Muscle layer of colon (tissue), 2 donors: ENCODE results near the gene C6orf52.
"Not testable (repeated sequence)": the region's sequence is repeated elsewhere in the genome, so short reads cannot be mapped to it uniquely, and the experiment has no call there.

ENCODE experiments used
- H3K27ac ChIP-seq: one replicate; pipeline ENCODE4 v1.7.0; 2013; ENCODE audit warnings: low read depth, mild to moderate bottlenecking, low read length, moderate library complexity
- H3K27me3 ChIP-seq, 2 donors: one replicate each; pipeline ENCODE4 v1.7.0; 2013; ENCODE audit warnings: low read length in 2 of 2, mild to moderate bottlenecking in 2 of 2; ENCODE audit not compliant: insufficient read depth in 2 of 2, control insufficient read depth in 1 of 2
- H3K36me3 ChIP-seq: one replicate; pipeline ENCODE4 v1.7.0; 2013; ENCODE audit warnings: mild to moderate bottlenecking, low read length; ENCODE audit not compliant: insufficient read depth
- H3K4me1 ChIP-seq: one replicate; pipeline ENCODE4 v1.7.0; 2013; ENCODE audit warnings: mild to moderate bottlenecking, low read length; ENCODE audit not compliant: insufficient read depth
- H3K4me3 ChIP-seq, 2 donors: one replicate each; pipeline ENCODE4 v1.7.0; 2013; ENCODE audit warnings: low read length in 2 of 2, low read depth in 1 of 2, mild to moderate bottlenecking in 1 of 2, moderate library complexity in 1 of 2
- H3K9ac ChIP-seq: one replicate; pipeline ENCODE4 v1.7.0; 2013; ENCODE audit warnings: low read length
- H3K9me3 ChIP-seq: one replicate; pipeline ENCODE4 v1.7.0; 2013; ENCODE audit warnings: mild to moderate bottlenecking, low read length
- donor health status: abdominal sarcoma.
- donor health status: Adenocarcinoma of cecum.

C6orf52 gene

GRCh38 chr6:10668126-10668917 lies 26.1 kb downstream of the C6orf52 start:
- no peak overlapping the region for H3K4me3 ChIP-seq
- no peaks in the 10 kb centered on the region for H3K9me3 ChIP-seq
- H3K27me3 ChIP-seq: peaks cover 0 to 4% of the 10 kb centered on the region in 2 donors
- H3K27ac ChIP-seq: no peak overlapping the region
- no peaks in the 10 kb centered on the region for H3K4me1 ChIP-seq
- H3K9ac ChIP-seq: no peak overlapping the region
- no peaks in the 10 kb centered on the region for H3K36me3 ChIP-seq

GRCh38 chr6:10665595-10665994 lies 28.8 kb downstream of the C6orf52 start:
- not testable (repeated sequence) for H3K36me3 ChIP-seq, H3K4me3 ChIP-seq, H3K27me3 ChIP-seq, H3K9me3 ChIP-seq, H3K27ac ChIP-seq, H3K9ac ChIP-seq, H3K4me1 ChIP-seq

GRCh38 chr6:10662742-10663141 lies 31.7 kb downstream of the C6orf52 start:
- Histone ChIP-seq H3K4me3 (no peak overlapping the region), H3K4me1 (no peaks in the 10 kb centered on the region), H3K9me3 (no peaks in the 10 kb centered on the region), H3K27me3 (no peaks in the 10 kb centered on the region), H3K9ac (no peak overlapping the region), H3K27ac (no peak overlapping the region), H3K36me3 (no peaks in the 10 kb centered on the region)

GRCh38 chr6:10662207-10662606 lies 32.2 kb downstream of the C6orf52 start:
- H3K36me3 ChIP-seq: no peaks in the 10 kb centered on the region

GRCh38 chr6:10660431-10661191 lies 33.8 kb downstream of the C6orf52 start:
- not testable (repeated sequence) for H3K4me1 ChIP-seq, H3K4me3 ChIP-seq, H3K9me3 ChIP-seq, H3K9ac ChIP-seq, H3K36me3 ChIP-seq, H3K27me3 ChIP-seq, H3K27ac ChIP-seq

More at GRCh38 chr6:10662207-10662606, 32.2 kb downstream of the C6orf52 start:
- H3K4me1 ChIP-seq: no peaks in the 10 kb centered on the region
- no peak overlapping the region for H3K27ac ChIP-seq
- no peaks in the 10 kb centered on the region for H3K9me3 ChIP-seq
- H3K9ac ChIP-seq: no peak overlapping the region
- H3K27me3 ChIP-seq: no peaks in the 10 kb centered on the region
- no peak overlapping the region for H3K4me3 ChIP-seq

GRCh38 chr6:10659699-10660348 lies 34.6 kb downstream of the C6orf52 start:
- H3K36me3 ChIP-seq: no peaks in the 10 kb centered on the region
- H3K9ac ChIP-seq: no peak overlapping the region
- H3K4me3 ChIP-seq: no peak overlapping the region

GRCh38 chr6:10658910-10659698 lies 35.3 kb downstream of the C6orf52 start:
- Histone ChIP-seq H3K4me3 (no peak overlapping the region), H3K9ac (no peak overlapping the region), H3K27ac (no peak overlapping the region), H3K36me3 (no peaks in the 10 kb centered on the region), H3K9me3 (no peaks in the 10 kb centered on the region), H3K4me1 (no peaks in the 10 kb centered on the region), H3K27me3 (no peaks in the 10 kb centered on the region)

More at GRCh38 chr6:10659699-10660348, 34.6 kb downstream of the C6orf52 start:
- Histone ChIP-seq H3K4me1 (no peaks in the 10 kb centered on the region), H3K27ac (no peak overlapping the region), H3K27me3 (no peaks in the 10 kb centered on the region), H3K9me3 (no peaks in the 10 kb centered on the region)

GRCh38 chr6:10655508-10656055 lies 38.8 kb downstream of the C6orf52 start:
- no peaks in the 10 kb centered on the region for H3K4me1 ChIP-seq
- H3K27me3 ChIP-seq: no peaks in the 10 kb centered on the region
- H3K4me3 ChIP-seq: no peak overlapping the region
- H3K9me3 ChIP-seq: no peaks in the 10 kb centered on the region
- H3K36me3 ChIP-seq: no peaks in the 10 kb centered on the region
- no peak overlapping the region for H3K27ac ChIP-seq
- no peak overlapping the region for H3K9ac ChIP-seq

GRCh38 chr6:10644225-10644624 lies 50.2 kb downstream of the C6orf52 start:
- H3K9me3 ChIP-seq: no peaks in the 10 kb centered on the region
- no peaks in the 10 kb centered on the region for H3K27me3 ChIP-seq
- H3K4me1 ChIP-seq: no peaks in the 10 kb centered on the region
- no peak overlapping the region for H3K4me3 ChIP-seq
- H3K36me3 ChIP-seq: no peaks in the 10 kb centered on the region
- no peak overlapping the region for H3K9ac ChIP-seq
- no peak overlapping the region for H3K27ac ChIP-seq

- Histone ChIP-seq H3K27ac (no peak overlapping the region), H3K4me3 (no peak overlapping the region), H3K36me3 (no peaks in the 10 kb centered on the region), H3K9ac (no peak overlapping the region), H3K27me3 (no peaks in the 10 kb centered on the region), H3K4me1 (no peaks in the 10 kb centered on the region), H3K9me3 (no peaks in the 10 kb centered on the region)
Observed at GRCh38 chr6:10643201-10643651, 51.2 kb downstream of the C6orf52 start.
